GM13976 (cell line): ENCODE results near the gene SDC4.

Experiments used
- DNase-seq: peaks from one replicate; pipeline ENCODE4 v3.0.0; 2012; ENCODE audit warnings: low spot score
- CTCF ChIP-seq: IDR thresholded peaks from 2 replicates; pipeline ENCODE4 v1.5.1; 2012; ENCODE audit warnings: borderline replicate concordance, mild to moderate bottlenecking; ENCODE audit not compliant: insufficient read depth; ENCODE audit errors: extremely low read depth, missing control alignments, control extremely low read depth
- in situ Hi-C: fragments of 300-500 bp; cut with MboI; formaldehyde crosslinking; loops from one replicate; pipeline ENCODE4 v1.12.0; 2022; ENCODE audit warnings: low sequenced_read_pairs, mixed read lengths, inconsistent platforms; ENCODE audit not compliant: unreplicated experiment

Gene SDC4

GRCh38 chr20:45359406-45360148 lies 11.4 kb upstream of the SDC4 start:
- DNase-seq = no peak
- TF ChIP-seq CTCF = no peak
- in situ Hi-C loops = loop anchor here (25.0 kb wide), 1 partner anchor 403 kb away; no protein-coding TSS in a partner anchor

GRCh38 chr20:45359069-45359405 lies 10.8 kb upstream of the SDC4 start:
- DNase-seq = no peak
- in situ Hi-C loops = loop anchor here (25.0 kb wide), 1 partner anchor 403 kb away; no protein-coding TSS in a partner anchor
- no peak for TF ChIP-seq CTCF

GRCh38 chr20:45358282-45359068 lies 10.3 kb upstream of the SDC4 start:
- TF ChIP-seq CTCF = no peak
- in situ Hi-C loops = loop anchor here (25.0 kb wide), 1 partner anchor 404 kb away; no protein-coding TSS in a partner anchor
- no peak for DNase-seq

GRCh38 chr20:45355209-45356084 lies 7.2 kb upstream of the SDC4 start:
- no peak for DNase-seq
- TF ChIP-seq CTCF = no peak
- in situ Hi-C loops = loop anchor here (25.0 kb wide), 1 partner anchor 407 kb away; no protein-coding TSS in a partner anchor

GRCh38 chr20:45354423-45355208 lies 6.4 kb upstream of the SDC4 start:
- in situ Hi-C loops = loop anchor here (25.0 kb wide), 1 partner anchor 408 kb away; no protein-coding TSS in a partner anchor
- no peak for DNase-seq
- no peak for TF ChIP-seq CTCF
